Measurements from ENCODE around the gene KLHL29. TPM values are rescaled to one million over a fixed set of nuclear protein-coding genes. Genes with fewer than 3 reads are reported as not detected.
"Not testable (repeated sequence)": the region's sequence is repeated elsewhere in the genome, so short reads cannot be mapped to it uniquely, and the experiment has no call there.

KLHL29 gene
- total RNA-seq, 6 experiments from 2014 or later = 1.2 to 10.2 (median 6.4) TPM

DNA sequence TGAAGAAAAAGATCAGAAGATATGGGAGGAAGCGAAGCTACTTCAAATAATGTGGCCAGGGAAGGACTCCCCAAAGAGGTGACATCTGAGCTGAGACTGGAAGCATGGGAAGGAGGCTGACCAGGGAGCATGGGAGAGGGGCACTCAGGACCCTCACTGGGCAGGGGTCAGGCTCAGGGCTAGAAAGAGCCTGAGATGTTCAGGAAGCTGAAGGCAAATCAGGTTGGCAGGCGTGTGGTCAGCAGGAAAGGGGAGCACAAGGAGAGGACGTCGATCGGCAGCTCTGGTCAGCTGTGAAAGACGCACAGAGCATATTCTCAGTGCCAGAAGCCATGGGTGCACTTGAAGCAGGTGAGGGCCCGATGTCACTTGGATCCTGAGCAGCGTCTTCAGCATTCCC, 38.2 kb upstream of the KLHL29 start:
- Histone ChIP-seq H3K4me3 (no peak overlapping the region), H3K9me3 (no peaks in the 10 kb centered on the region), H3K4me1 (peaks cover 0 to 3% (median 0%) of the 10 kb centered on the region in 4 donors), H3K36me3 (no peaks in the 10 kb centered on the region), H3K27ac (no peak overlapping the region), H3K27me3 (no peaks in the 10 kb centered on the region)
- ATAC-seq (no peak), DNase-seq (no peak)
- no peak for TF ChIP-seq POLR2A (IDR thresholded peaks at IDR 0.05)
- TF ChIP-seq, protein P1, sequence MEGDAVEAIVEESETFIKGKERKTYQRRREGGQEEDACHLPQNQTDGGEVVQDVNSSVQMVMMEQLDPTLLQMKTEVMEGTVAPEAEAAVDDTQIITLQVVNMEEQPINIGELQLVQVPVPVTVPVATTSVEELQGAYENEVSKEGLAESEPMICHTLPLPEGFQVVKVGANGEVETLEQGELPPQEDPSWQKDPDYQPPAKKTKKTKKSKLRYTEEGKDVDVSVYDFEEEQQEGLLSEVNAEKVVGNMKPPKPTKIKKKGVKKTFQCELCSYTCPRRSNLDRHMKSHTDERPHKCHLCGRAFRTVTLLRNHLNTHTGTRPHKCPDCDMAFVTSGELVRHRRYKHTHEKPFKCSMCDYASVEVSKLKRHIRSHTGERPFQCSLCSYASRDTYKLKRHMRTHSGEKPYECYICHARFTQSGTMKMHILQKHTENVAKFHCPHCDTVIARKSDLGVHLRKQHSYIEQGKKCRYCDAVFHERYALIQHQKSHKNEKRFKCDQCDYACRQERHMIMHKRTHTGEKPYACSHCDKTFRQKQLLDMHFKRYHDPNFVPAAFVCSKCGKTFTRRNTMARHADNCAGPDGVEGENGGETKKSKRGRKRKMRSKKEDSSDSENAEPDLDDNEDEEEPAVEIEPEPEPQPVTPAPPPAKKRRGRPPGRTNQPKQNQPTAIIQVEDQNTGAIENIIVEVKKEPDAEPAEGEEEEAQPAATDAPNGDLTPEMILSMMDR (IDR thresholded peaks at IDR 0.05) = no peak
- WGBS (ENCODE audit: insufficient coverage, low coverage, low lambda C conversion rate, missing lambda C conversion rate) = 44% methylated on average over 2 of the region's 8 CpGs
- intact Hi-C loops (cut with DNase I) = no loop called here

DNA sequence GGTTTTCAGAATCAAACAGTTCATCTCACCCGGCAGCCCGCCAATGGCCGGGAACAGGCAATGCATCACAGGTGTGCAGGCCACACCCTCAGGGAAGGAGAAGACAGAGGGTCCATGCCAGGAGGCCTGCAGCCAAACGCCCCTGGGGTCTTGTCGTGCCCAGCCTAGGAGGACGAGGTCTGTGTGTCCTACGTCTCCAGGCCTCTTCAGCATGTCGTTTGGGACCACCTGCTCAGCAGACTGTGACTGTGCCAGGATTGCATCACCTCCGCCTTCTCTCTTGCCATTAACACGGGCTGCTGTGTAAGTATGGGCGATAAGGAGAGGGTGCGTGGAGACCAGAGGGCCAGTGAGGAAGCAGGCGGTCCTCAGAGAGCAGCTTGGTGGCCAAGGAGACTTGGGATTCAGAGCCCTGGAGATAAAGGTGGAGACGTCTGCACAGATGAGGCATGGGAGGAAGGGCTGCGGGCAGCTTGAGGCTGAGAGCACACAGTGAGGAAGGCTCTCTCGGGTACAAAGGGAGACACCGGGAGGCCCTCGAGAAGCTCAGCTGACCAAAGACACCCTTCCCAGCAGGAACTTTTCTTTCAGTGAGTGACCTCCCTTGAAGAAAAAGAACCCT, 37.4 kb upstream of the KLHL29 start:
- Histone ChIP-seq H3K4me3 (no peak overlapping the region), H3K27ac (no peak overlapping the region), H3K36me3 (no peaks in the 10 kb centered on the region), H3K9me3 (no peaks in the 10 kb centered on the region), H3K4me1 (peaks cover 0 to 3% (median 0%) of the 10 kb centered on the region in 4 donors), H3K27me3 (no peaks in the 10 kb centered on the region)
- DNase-seq (no peak), ATAC-seq (no peak)
- 87% methylated on average over 9 of the region's 18 CpGs for WGBS (ENCODE audit: insufficient coverage, low coverage, low lambda C conversion rate, missing lambda C conversion rate)
- intact Hi-C loops (cut with DNase I) = no loop called here
- TF ChIP-seq, protein P1 (IDR thresholded peaks at IDR 0.05) = no peak
- TF ChIP-seq POLR2A (IDR thresholded peaks at IDR 0.05) = no peak

DNA sequence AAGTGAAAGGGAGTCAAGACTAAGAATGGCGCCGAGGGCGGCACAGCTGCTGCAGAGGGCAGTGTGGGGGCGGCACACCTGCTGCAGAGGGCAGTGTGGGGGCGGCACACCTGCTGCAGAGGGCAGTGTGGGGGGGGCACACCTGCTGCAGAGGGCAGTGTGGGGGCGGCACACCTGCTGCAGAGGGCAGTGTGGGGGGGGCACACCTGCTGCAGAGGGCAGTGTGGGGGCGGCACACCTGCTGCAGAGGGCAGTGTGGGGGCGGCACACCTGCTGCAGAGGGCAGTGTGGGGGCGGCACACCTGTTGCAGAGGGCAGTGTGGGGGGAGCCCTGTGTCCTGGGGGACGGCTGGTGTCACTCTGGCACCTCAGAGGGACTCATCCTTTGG, 36.9 kb upstream of the KLHL29 start:
- H3K9me3 ChIP-seq; ATAC-seq; H3K27ac ChIP-seq; H3K36me3 ChIP-seq; H3K4me1 ChIP-seq; H3K4me3 ChIP-seq; H3K27me3 ChIP-seq; DNase-seq; intact Hi-C loops (cut with DNase I): not testable (repeated sequence)
- 86% methylated on average over 5 of the region's 10 CpGs for WGBS (ENCODE audit: insufficient coverage, low coverage, low lambda C conversion rate, missing lambda C conversion rate)

DNA sequence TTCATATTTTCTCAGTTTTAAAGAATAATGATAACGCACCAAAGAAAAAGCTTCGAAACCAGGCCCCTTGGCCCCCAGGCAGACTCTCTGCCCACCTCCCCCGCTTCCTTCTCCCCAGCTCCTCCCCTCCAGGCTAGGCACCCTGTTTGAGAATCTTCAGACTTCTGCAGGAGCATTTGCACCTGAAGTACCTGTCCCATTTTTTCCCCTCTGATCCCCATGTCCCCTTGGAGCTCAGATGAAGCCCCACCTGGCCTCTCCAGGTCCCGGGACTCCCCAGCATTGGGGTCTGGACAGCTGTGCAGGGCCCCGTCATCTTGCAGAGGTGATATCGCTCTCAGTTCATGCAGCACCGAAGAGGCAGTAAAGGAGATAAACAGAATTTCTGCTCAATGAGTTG, 35.5 kb upstream of the KLHL29 start:
- no peak overlapping the region for H3K4me3 ChIP-seq
- WGBS (ENCODE audit: insufficient coverage, low coverage, low lambda C conversion rate, missing lambda C conversion rate) = 89% methylated on average over 7 of the region's 7 CpGs
- intact Hi-C loops (cut with DNase I) = no loop called here
- H3K27me3 ChIP-seq = no peaks in the 10 kb centered on the region
- DNase-seq = no peak
- no peak overlapping the region for H3K27ac ChIP-seq
- ATAC-seq = no peak
- TF ChIP-seq, protein P1 (IDR thresholded peaks at IDR 0.05) = no peak
- peaks cover 0 to 3% (median 0%) of the 10 kb centered on the region in 4 donors for H3K4me1 ChIP-seq
- H3K36me3 ChIP-seq = no peaks in the 10 kb centered on the region
- no peaks in the 10 kb centered on the region for H3K9me3 ChIP-seq

DNA sequence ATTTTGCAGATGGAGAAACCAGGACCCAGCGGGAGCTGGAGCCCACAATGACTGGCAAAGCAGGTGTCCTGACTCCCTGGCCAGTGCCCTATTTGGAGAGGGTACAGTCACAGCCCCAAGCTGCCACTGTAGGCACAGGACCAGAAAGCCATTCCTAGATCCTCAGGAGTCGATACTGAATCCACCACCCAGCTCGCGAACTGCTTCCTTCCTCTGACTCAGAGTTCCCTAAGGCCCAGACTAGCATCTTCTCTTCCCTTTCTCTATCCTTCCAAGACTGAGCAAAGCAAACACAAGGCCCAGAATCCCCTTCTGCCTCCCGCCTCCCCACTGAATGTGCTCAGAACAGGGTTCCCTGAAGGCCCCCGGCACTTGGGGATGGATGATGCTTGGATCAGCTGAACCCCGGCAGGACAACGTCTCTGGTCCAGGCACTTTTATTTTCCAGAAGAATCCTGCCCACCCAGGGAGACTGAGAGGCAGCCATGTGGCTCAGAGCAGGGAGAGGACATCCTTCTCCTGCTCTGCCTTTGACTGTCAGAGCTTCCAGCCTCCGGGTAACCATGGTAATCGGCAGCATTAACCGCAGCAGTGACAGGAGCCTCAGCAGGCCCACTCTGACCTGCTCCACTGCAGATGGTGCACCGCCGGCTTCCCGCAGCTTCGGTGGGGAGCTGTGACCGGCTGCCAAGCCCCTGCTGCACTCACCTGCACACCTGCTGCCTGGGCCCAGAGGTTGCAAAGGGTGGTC, 34.8 kb upstream of the KLHL29 start:
- no peak for TF ChIP-seq POLR2A (IDR thresholded peaks at IDR 0.05)
- TF ChIP-seq, protein P1 (IDR thresholded peaks at IDR 0.05) = no peak
- H3K4me3 ChIP-seq = no peak overlapping the region
- peaks cover 0 to 3% (median 0%) of the 10 kb centered on the region in 4 donors for H3K4me1 ChIP-seq
- intact Hi-C loops (cut with DNase I) = no loop called here
- H3K27ac ChIP-seq = no peak overlapping the region
- no peaks in the 10 kb centered on the region for H3K36me3 ChIP-seq
- DNase-seq (no peak), ATAC-seq (no peak)
- no peaks in the 10 kb centered on the region for H3K27me3 ChIP-seq
- WGBS (ENCODE audit: insufficient coverage, low coverage, low lambda C conversion rate, missing lambda C conversion rate) = 92% methylated on average over 2 of the region's 16 CpGs
- H3K9me3 ChIP-seq = no peaks in the 10 kb centered on the region
